Measurements from ENCODE around the gene WDR26. TPM values are rescaled to one million over a fixed set of nuclear protein-coding genes. Genes with fewer than 3 reads are reported as not detected.

WDR26 gene
- total RNA-seq, 1 experiment from 2014 or later = 156 TPM

- Mint-ChIP-seq H3K27ac (ENCODE audit: low read depth, unreplicated experiment) (peak overlapping the region; percentile 21), H3K9me3 (ENCODE audit: unreplicated experiment) (no peaks in the 10 kb centered on the region), H3K4me1 (ENCODE audit: insufficient read depth, unreplicated experiment) (peaks cover 34% of the 10 kb centered on the region), H3K36me3 (ENCODE audit: insufficient read depth, unreplicated experiment) (peaks cover 11% of the 10 kb centered on the region), H3K27me3 (ENCODE audit: insufficient read depth, unreplicated experiment) (no peaks in the 10 kb centered on the region), H3K4me3 (ENCODE audit: unreplicated experiment) (no peak overlapping the region)
- intact Hi-C loops (cut with micrococcal nuclease) = no loop called here
- CTCF ChIA-PET = interaction anchor here (0.6 to 16.4 kb wide), 6 partner anchors 10 to 141 kb away, joined by 3 to 418 read pairs (median 4); partner anchors contain the start of gene WDR26
- peak; percentile 82 for DNase-seq (ENCODE audit: unreplicated experiment)
- no TSS peak for BruUV-seq (replicated peaks)
- POLR2A ChIA-PET = interaction anchor here (0.7 to 15.2 kb wide), 11 partner anchors 9 to 331 kb away, joined by 3 to 800 read pairs (median 3); partner anchors contain the start of genes NVL and WDR26
- no peak for TF ChIP-seq CTCF (IDR thresholded peaks at IDR 0.05; ENCODE audit: unreplicated experiment)
Measured at GRCh38 chr1:224447251-224447650, 12.7 kb upstream of the WDR26 start.

- CTCF ChIA-PET = interaction anchor here (0.9 to 18.1 kb wide), 3 partner anchors 15 to 66 kb away, joined by 3 to 418 read pairs (median 3); no protein-coding TSS in a partner anchor
- DNase-seq (ENCODE audit: unreplicated experiment) = no peak
- no peak overlapping the region for H3K27ac Mint-ChIP-seq (ENCODE audit: low read depth, unreplicated experiment)
- intact Hi-C loops (cut with micrococcal nuclease) = no loop called here
- no peak overlapping the region for H3K4me3 Mint-ChIP-seq (ENCODE audit: unreplicated experiment)
- POLR2A ChIA-PET = interaction anchor here (0.8 to 16.5 kb wide), 3 partner anchors 11 to 59 kb away, joined by 3 to 800 read pairs (median 5); no protein-coding TSS in a partner anchor
- no peak for TF ChIP-seq CTCF (IDR thresholded peaks at IDR 0.05; ENCODE audit: unreplicated experiment)
- no peaks in the 10 kb centered on the region for H3K27me3 Mint-ChIP-seq (ENCODE audit: insufficient read depth, unreplicated experiment)
- BruUV-seq (replicated peaks) = no TSS peak
- no peaks in the 10 kb centered on the region for H3K9me3 Mint-ChIP-seq (ENCODE audit: unreplicated experiment)
- H3K4me1 Mint-ChIP-seq (ENCODE audit: insufficient read depth, unreplicated experiment) = peaks cover 20% of the 10 kb centered on the region
- peaks cover 30% of the 10 kb centered on the region for H3K36me3 Mint-ChIP-seq (ENCODE audit: insufficient read depth, unreplicated experiment)
Measured at GRCh38 chr1:224438989-224439388, 4.4 kb upstream of the WDR26 start.

GRCh38 chr1:224435999-224436398, 1.4 kb upstream of the WDR26 start:
- no peaks in the 10 kb centered on the region for H3K9me3 Mint-ChIP-seq (ENCODE audit: unreplicated experiment)
- POLR2A ChIA-PET = interaction anchor here (0.6 to 16.5 kb wide), 22 partner anchors 7 to 724 kb away, joined by 3 to 800 read pairs (median 8); partner anchors contain the start of genes CAPN2, CNIH4 and NVL
- H3K36me3 Mint-ChIP-seq (ENCODE audit: insufficient read depth, unreplicated experiment) = peaks cover 33% of the 10 kb centered on the region
- TF ChIP-seq CTCF (IDR thresholded peaks at IDR 0.05; ENCODE audit: unreplicated experiment) = no peak
- no peaks in the 10 kb centered on the region for H3K27me3 Mint-ChIP-seq (ENCODE audit: insufficient read depth, unreplicated experiment)
- BruUV-seq (replicated peaks) = no TSS peak
- CTCF ChIA-PET = interaction anchor here (0.7 to 18.1 kb wide), 4 partner anchors 18 to 62 kb away, joined by 5 to 418 read pairs (median 6); no protein-coding TSS in a partner anchor
- peaks cover 36% of the 10 kb centered on the region for H3K4me1 Mint-ChIP-seq (ENCODE audit: insufficient read depth, unreplicated experiment)
- DNase-seq (ENCODE audit: unreplicated experiment) = peak; percentile 62
- peak overlapping the region; percentile 80 for H3K4me3 Mint-ChIP-seq (ENCODE audit: unreplicated experiment)
- intact Hi-C loops (cut with micrococcal nuclease) = loop anchor here (1.0 to 2.0 kb wide), 2 partner anchors 21 to 63 kb away; no protein-coding TSS in a partner anchor
- H3K27ac Mint-ChIP-seq (ENCODE audit: low read depth, unreplicated experiment) = peak overlapping the region; percentile 69

- no peak for TF ChIP-seq CTCF (IDR thresholded peaks at IDR 0.05; ENCODE audit: unreplicated experiment)
- Mint-ChIP-seq H3K4me3 (ENCODE audit: unreplicated experiment) (peak overlapping the region; percentile 80), H3K36me3 (ENCODE audit: insufficient read depth, unreplicated experiment) (peaks cover 34% of the 10 kb centered on the region), H3K9me3 (ENCODE audit: unreplicated experiment) (no peaks in the 10 kb centered on the region), H3K27ac (ENCODE audit: low read depth, unreplicated experiment) (peak overlapping the region; percentile 69), H3K27me3 (ENCODE audit: insufficient read depth, unreplicated experiment) (no peaks in the 10 kb centered on the region), H3K4me1 (ENCODE audit: insufficient read depth, unreplicated experiment) (peaks cover 42% of the 10 kb centered on the region)
- ChIA-PET CTCF (interaction anchor here (0.6 to 18.1 kb wide), 7 partner anchors 19 to 495 kb away, joined by 3 to 418 read pairs (median 4); no protein-coding TSS in a partner anchor), POLR2A (interaction anchor here (0.6 to 16.5 kb wide), 24 partner anchors 7 to 723 kb away, joined by 3 to 800 read pairs (median 8); partner anchors contain the start of genes CAPN2, CNIH4 and NVL)
- intact Hi-C loops (cut with micrococcal nuclease) = loop anchor here (1.0 to 2.0 kb wide), 2 partner anchors 22 to 63 kb away; no protein-coding TSS in a partner anchor
- DNase-seq (ENCODE audit: unreplicated experiment) = peak; percentile 73
- no TSS peak for BruUV-seq (replicated peaks)
Measured at GRCh38 chr1:224435318-224435763, 744 bp upstream of the WDR26 start.

Data from MCF 10A (cell line).